ENCODE data around the gene STIMATE. TPM values are rescaled to one million over a fixed set of nuclear protein-coding genes. Genes with fewer than 3 reads are reported as not detected.
A peak's percentile ranks its signal among the peaks of the same experiment; 100 is the strongest.

STIMATE gene
- total RNA-seq, 2 experiments from 2014 or later, result 7.7 to 9.7 TPM

DNA sequence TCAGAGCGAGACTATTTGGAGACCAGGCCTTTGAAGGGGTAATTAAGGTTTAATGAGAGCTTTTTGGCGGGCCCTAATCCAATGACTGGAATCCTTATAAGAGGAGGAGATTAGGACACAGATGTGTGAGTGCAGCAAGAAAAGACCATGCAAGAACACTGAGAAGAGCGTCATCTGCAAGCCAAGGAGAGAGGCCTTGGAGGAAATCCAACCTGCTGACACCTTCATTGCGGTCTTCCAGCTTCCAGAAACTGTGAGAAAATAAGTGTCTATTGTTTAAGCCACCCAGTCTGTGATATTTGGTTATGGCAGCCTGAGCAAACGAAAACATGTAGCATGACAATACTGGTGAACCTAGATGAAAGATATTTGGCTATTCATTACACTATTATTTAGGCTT is 39.5 kb downstream of the STIMATE start:
- no peak for DNase-seq
- H3K4me1 Mint-ChIP-seq (ENCODE audit: low read depth), result no peaks in the 10 kb centered on the region
- H3K27ac Mint-ChIP-seq, result no peak overlapping the region
- no peaks in the 10 kb centered on the region for H3K27me3 Mint-ChIP-seq (ENCODE audit: low read depth)
- intact Hi-C loops (cut with micrococcal nuclease), result no loop called here
- peaks cover 3% of the 10 kb centered on the region for H3K36me3 Mint-ChIP-seq (ENCODE audit: low read depth)
- CTCF ChIA-PET, result no interaction called here
- no peak overlapping the region for H3K4me3 Mint-ChIP-seq
- H3K9me3 Mint-ChIP-seq, result no peaks in the 10 kb centered on the region

GRCh38 chr3:52857133-52857532 is 40.2 kb downstream of the STIMATE start:
- Mint-ChIP-seq H3K9me3 (no peaks in the 10 kb centered on the region), H3K27ac (no peak overlapping the region), H3K4me1 (ENCODE audit: low read depth) (no peaks in the 10 kb centered on the region), H3K36me3 (ENCODE audit: low read depth) (peaks cover 2% of the 10 kb centered on the region), H3K27me3 (ENCODE audit: low read depth) (no peaks in the 10 kb centered on the region), H3K4me3 (no peak overlapping the region)
- CTCF ChIA-PET, result no interaction called here
- intact Hi-C loops (cut with micrococcal nuclease), result no loop called here
- DNase-seq, result no peak

- Mint-ChIP-seq H3K4me1 (ENCODE audit: low read depth) (no peaks in the 10 kb centered on the region), H3K27ac (no peak overlapping the region), H3K4me3 (no peak overlapping the region), H3K27me3 (ENCODE audit: low read depth) (no peaks in the 10 kb centered on the region), H3K36me3 (ENCODE audit: low read depth) (no peaks in the 10 kb centered on the region), H3K9me3 (no peaks in the 10 kb centered on the region)
- CTCF ChIA-PET, result no interaction called here
- intact Hi-C loops (cut with micrococcal nuclease), result no loop called here
- DNase-seq, result no peak
Observed at GRCh38 chr3:52856666-52857065, 40.7 kb downstream of the STIMATE start.

- no peaks in the 10 kb centered on the region for H3K27me3 Mint-ChIP-seq (ENCODE audit: low read depth)
- no peaks in the 10 kb centered on the region for H3K36me3 Mint-ChIP-seq (ENCODE audit: low read depth)
- no peaks in the 10 kb centered on the region for H3K4me1 Mint-ChIP-seq (ENCODE audit: low read depth)
- H3K27ac Mint-ChIP-seq, result no peak overlapping the region
- CTCF ChIA-PET, result interaction anchor here (1.2 to 1.8 kb wide), 3 partner anchors 16 to 217 kb away, joined by 3 to 7 read pairs (median 5); no protein-coding TSS in a partner anchor
- H3K4me3 Mint-ChIP-seq, result no peak overlapping the region
- H3K9me3 Mint-ChIP-seq, result no peaks in the 10 kb centered on the region
- intact Hi-C loops (cut with micrococcal nuclease), result loop anchor here (5.0 kb wide), 2 partner anchors 38 to 133 kb away; no protein-coding TSS in a partner anchor
- DNase-seq, result no peak
Observed at GRCh38 chr3:52854013-52854412, 43.3 kb downstream of the STIMATE start.

DNA sequence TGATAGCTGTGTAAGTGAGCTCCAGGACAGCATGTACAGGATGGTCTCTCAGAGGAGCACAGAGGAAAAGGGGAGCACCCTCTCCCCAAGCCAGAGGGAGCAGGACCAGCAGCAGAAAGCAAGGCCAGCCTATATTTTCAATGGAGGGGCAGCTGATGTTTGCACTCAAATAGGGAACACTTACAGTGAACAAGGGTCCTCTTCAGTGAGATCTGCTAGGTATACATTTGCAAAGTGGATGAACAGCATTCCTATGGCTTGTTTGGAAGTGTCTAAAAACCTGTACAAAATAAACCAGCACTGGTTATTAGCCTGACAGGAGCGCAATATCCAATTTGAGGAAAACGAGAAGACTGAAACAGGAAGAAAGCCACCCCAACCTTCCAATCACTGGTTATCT is 44.9 kb downstream of the STIMATE start:
- Mint-ChIP-seq H3K9me3 (no peaks in the 10 kb centered on the region), H3K4me3 (no peak overlapping the region), H3K36me3 (ENCODE audit: low read depth) (peaks cover 2% of the 10 kb centered on the region), H3K27me3 (ENCODE audit: low read depth) (no peaks in the 10 kb centered on the region), H3K4me1 (ENCODE audit: low read depth) (no peaks in the 10 kb centered on the region), H3K27ac (no peak overlapping the region)
- CTCF ChIA-PET, result interaction anchor here (0.8 to 1.8 kb wide), 2 partner anchors 82 to 219 kb away, joined by 3 to 5 read pairs; no protein-coding TSS in a partner anchor
- intact Hi-C loops (cut with micrococcal nuclease), result loop anchor here (5.0 kb wide), 2 partner anchors 40 to 135 kb away; no protein-coding TSS in a partner anchor
- no peak for DNase-seq

DNA sequence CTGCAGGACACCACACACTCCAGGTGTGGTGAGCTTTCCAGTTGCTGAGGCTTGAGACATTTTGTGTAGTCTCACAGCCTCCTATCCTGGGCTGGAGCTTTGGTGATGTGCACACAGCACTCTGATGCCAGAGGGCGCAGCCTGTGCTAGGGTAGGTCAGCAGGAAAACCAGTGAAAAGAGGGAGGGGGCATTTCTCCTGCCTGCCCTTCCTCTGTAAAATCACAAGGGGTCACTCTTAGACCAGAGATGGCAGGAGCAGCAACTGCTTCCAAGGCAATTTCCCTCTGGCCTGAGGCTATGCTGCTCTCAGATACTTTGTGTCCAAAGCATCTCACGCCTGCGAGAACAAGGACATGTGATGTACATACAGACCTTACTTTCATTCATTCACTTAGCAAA is 46.0 kb downstream of the STIMATE start:
- no peaks in the 10 kb centered on the region for H3K4me1 Mint-ChIP-seq (ENCODE audit: low read depth)
- no peak overlapping the region for H3K27ac Mint-ChIP-seq
- peaks cover 2% of the 10 kb centered on the region for H3K36me3 Mint-ChIP-seq (ENCODE audit: low read depth)
- CTCF ChIA-PET, result interaction anchor here (0.7 to 1.5 kb wide), 10 partner anchors 15 to 345 kb away, joined by 3 to 4 read pairs (median 3); no protein-coding TSS in a partner anchor
- intact Hi-C loops (cut with micrococcal nuclease), result loop anchor here (1.0 to 5.0 kb wide), 5 partner anchors 41 to 345 kb away; no protein-coding TSS in a partner anchor
- peak; percentile 42 for DNase-seq
- H3K27me3 Mint-ChIP-seq (ENCODE audit: low read depth), result no peaks in the 10 kb centered on the region
- H3K9me3 Mint-ChIP-seq, result no peaks in the 10 kb centered on the region
- no peak overlapping the region for H3K4me3 Mint-ChIP-seq

GRCh38 chr3:52849656-52850055 is 47.7 kb downstream of the STIMATE start:
- H3K9me3 Mint-ChIP-seq, result no peaks in the 10 kb centered on the region
- peak overlapping the region; percentile 46 for H3K27ac Mint-ChIP-seq
- CTCF ChIA-PET, result interaction anchor here (0.6 to 2.4 kb wide), 8 partner anchors 11 to 227 kb away, joined by 3 to 13 read pairs (median 4); no protein-coding TSS in a partner anchor
- no peaks in the 10 kb centered on the region for H3K27me3 Mint-ChIP-seq (ENCODE audit: low read depth)
- no peaks in the 10 kb centered on the region for H3K4me1 Mint-ChIP-seq (ENCODE audit: low read depth)
- H3K36me3 Mint-ChIP-seq (ENCODE audit: low read depth), result peaks cover 2% of the 10 kb centered on the region
- no peak for DNase-seq
- intact Hi-C loops (cut with micrococcal nuclease), result loop anchor here (2.0 to 5.0 kb wide), 3 partner anchors 43 to 347 kb away; no protein-coding TSS in a partner anchor
- H3K4me3 Mint-ChIP-seq, result no peak overlapping the region

DNA sequence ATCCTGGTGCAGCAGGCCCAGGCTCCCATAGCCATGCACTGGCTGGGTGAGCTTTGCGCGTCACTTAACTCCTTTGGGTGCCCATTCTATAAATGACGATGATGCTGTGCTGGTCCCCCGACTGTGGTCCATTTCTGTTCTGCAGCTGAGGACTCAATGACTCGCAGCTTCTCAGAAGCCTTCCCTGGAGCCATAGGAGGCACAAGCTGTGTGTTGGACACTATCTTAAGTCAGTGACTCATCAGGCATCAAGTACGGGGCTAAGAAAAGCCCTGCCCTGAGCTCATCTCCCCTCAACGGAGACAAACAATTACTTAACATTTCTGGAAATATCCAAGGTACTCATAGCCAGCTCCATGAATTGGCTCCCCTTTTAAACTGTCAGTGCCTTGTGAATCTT is 48.7 kb downstream of the STIMATE start:
- no peak overlapping the region for H3K27ac Mint-ChIP-seq
- no peak for DNase-seq
- no peak overlapping the region for H3K4me3 Mint-ChIP-seq
- peaks cover 2% of the 10 kb centered on the region for H3K36me3 Mint-ChIP-seq (ENCODE audit: low read depth)
- no peaks in the 10 kb centered on the region for H3K9me3 Mint-ChIP-seq
- H3K27me3 Mint-ChIP-seq (ENCODE audit: low read depth), result no peaks in the 10 kb centered on the region
- no peaks in the 10 kb centered on the region for H3K4me1 Mint-ChIP-seq (ENCODE audit: low read depth)
- CTCF ChIA-PET, result interaction anchor here (1.0 to 2.4 kb wide), 8 partner anchors 10 to 228 kb away, joined by 3 to 13 read pairs (median 5); partner anchors contain the start of gene SFMBT1
- intact Hi-C loops (cut with micrococcal nuclease), result no loop called here

- no peaks in the 10 kb centered on the region for H3K9me3 Mint-ChIP-seq
- intact Hi-C loops (cut with micrococcal nuclease), result no loop called here
- CTCF ChIA-PET, result interaction anchor here (0.7 to 2.4 kb wide), 5 partner anchors 9 to 364 kb away, joined by 3 to 13 read pairs (median 3); no protein-coding TSS in a partner anchor
- peaks cover 2% of the 10 kb centered on the region for H3K36me3 Mint-ChIP-seq (ENCODE audit: low read depth)
- H3K4me1 Mint-ChIP-seq (ENCODE audit: low read depth), result no peaks in the 10 kb centered on the region
- no peak for DNase-seq
- no peaks in the 10 kb centered on the region for H3K27me3 Mint-ChIP-seq (ENCODE audit: low read depth)
- no peak overlapping the region for H3K27ac Mint-ChIP-seq
- no peak overlapping the region for H3K4me3 Mint-ChIP-seq
Observed at GRCh38 chr3:52847726-52848125, 49.6 kb downstream of the STIMATE start.

- no peaks in the 10 kb centered on the region for H3K4me1 Mint-ChIP-seq (ENCODE audit: low read depth)
- no peak for DNase-seq
- H3K36me3 Mint-ChIP-seq (ENCODE audit: low read depth), result peaks cover 2% of the 10 kb centered on the region
- intact Hi-C loops (cut with micrococcal nuclease), result no loop called here
- no peak overlapping the region for H3K4me3 Mint-ChIP-seq
- no peak overlapping the region for H3K27ac Mint-ChIP-seq
- no peaks in the 10 kb centered on the region for H3K9me3 Mint-ChIP-seq
- no peaks in the 10 kb centered on the region for H3K27me3 Mint-ChIP-seq (ENCODE audit: low read depth)
- CTCF ChIA-PET, result interaction anchor here (0.7 to 2.4 kb wide), 2 partner anchors 9 to 276 kb away, joined by 3 to 13 read pairs; no protein-coding TSS in a partner anchor
Observed at GRCh38 chr3:52847241-52847640, 50.1 kb downstream of the STIMATE start.

DNA sequence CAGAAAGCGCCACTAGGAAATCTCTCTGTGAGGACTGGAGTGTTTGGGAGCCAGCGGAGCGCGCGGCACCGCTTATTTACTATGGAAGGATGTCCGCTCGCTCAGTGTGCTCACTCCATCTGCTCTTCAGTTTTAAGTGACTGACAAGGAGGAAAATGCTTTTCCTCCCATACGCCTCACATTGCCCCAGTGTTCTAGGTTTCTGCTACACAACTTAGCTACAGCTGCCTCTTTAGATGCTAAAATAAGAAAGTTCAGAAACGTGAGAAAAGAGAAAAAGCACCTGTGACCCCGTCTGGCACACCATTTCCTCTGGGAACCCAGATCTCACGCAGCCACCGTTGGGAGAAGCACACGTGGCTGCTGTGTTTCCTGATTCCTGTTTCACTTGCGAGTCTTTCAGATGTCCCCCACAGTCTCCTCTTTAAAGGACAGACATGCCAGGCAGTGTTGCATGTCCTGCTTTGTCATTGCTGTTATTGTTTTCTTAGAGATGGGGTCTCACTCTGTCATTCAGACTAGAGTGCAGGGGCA is 50.8 kb downstream of the STIMATE start:
- CTCF ChIA-PET, result interaction anchor here (0.7 to 0.9 kb wide), 2 partner anchors 43 to 232 kb away, joined by 3 to 4 read pairs; no protein-coding TSS in a partner anchor
- Mint-ChIP-seq H3K36me3 (ENCODE audit: low read depth) (peaks cover 2% of the 10 kb centered on the region), H3K27ac (no peak overlapping the region), H3K27me3 (ENCODE audit: low read depth) (no peaks in the 10 kb centered on the region), H3K9me3 (no peaks in the 10 kb centered on the region), H3K4me3 (no peak overlapping the region), H3K4me1 (ENCODE audit: low read depth) (no peaks in the 10 kb centered on the region)
- DNase-seq, result no peak
- intact Hi-C loops (cut with micrococcal nuclease), result no loop called here

DNA sequence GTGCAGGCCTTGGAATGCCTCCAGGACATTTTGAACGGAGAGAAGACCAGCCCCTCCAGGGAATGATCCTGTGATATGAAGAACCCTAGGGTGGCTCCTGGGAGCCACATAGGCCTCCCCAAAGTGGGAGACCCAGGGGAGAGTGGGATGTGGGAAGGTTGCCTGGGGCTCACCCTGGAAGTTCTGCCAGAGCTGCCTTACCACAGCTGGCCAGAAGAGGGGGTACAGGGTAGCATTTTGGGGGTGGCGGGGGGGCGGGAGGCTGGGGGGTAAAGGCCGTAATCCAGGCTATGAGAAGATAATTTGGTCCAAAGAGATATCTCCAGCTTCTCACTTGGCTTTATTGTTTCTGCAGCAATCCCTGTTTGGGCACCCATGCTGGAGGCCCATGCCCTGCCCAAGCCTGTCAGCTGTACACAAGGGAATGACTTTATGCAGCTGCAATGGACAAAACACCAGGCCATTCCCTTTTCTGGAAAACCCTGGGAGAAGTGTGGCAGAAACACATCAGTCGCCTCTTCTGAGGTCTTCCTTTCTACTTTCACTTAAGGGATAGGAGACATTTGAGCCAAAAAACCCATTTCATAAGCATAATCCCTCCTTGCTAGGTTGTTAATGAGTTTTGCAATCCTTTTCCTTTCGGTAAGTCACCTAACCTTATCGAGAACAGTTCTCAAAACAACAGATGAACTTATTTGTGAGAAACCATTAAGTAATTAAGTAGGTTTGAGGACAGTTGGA is 51.5 kb downstream of the STIMATE start:
- Mint-ChIP-seq H3K4me3 (no peak overlapping the region), H3K27ac (no peak overlapping the region), H3K27me3 (ENCODE audit: low read depth) (no peaks in the 10 kb centered on the region), H3K36me3 (ENCODE audit: low read depth) (peaks cover 2% of the 10 kb centered on the region), H3K9me3 (no peaks in the 10 kb centered on the region), H3K4me1 (ENCODE audit: low read depth) (no peaks in the 10 kb centered on the region)
- peak; percentile 34 for DNase-seq
- CTCF ChIA-PET, result interaction anchor here (0.7 to 2.0 kb wide), 7 partner anchors 44 to 233 kb away, joined by 3 to 8 read pairs (median 4); no protein-coding TSS in a partner anchor
- intact Hi-C loops (cut with micrococcal nuclease), result no loop called here
